Thyroid gland (tissue), 4 donors: ENCODE measurements around the gene SNURF. TPM values are rescaled to one million over a fixed set of nuclear protein-coding genes. Genes with fewer than 3 reads are reported as not detected.
"Not testable (repeated sequence)": the region's sequence is repeated elsewhere in the genome, so short reads cannot be mapped to it uniquely, and the experiment has no call there.

Experiments used
- DNase-seq, 2 donors: peaks; one replicate each; pipeline ENCODE4 v3.0.0-alpha.2; 2019
- H3K27ac ChIP-seq, 3 donors: fragments of 200-600 bp; sonication (generic); 1 replicate in 2 of 3; 2 replicates in 1 of 3; pipeline ENCODE4 v1.5.1; 2016 to 2019; ENCODE audit warnings: mild to moderate bottlenecking in 1 of 3, moderate library complexity in 1 of 3
- H3K27me3 ChIP-seq: fragments of 200-600 bp; sonication (generic); one replicate; pipeline ENCODE4 v1.5.1; 2019
- H3K36me3 ChIP-seq, 2 donors: fragments of 200-600 bp; sonication (generic); one replicate each; pipeline ENCODE4 v1.5.1; 2016 to 2019
- H3K4me1 ChIP-seq, 2 donors: fragments of 200-600 bp; sonication (generic); one replicate each; pipeline ENCODE4 v1.5.1; 2017 to 2019
- H3K4me3 ChIP-seq, 3 donors: fragments of 200-600 bp; sonication (generic); replicated peaks in 1 of 3; 1 replicate in 2 of 3; 2 replicates in 1 of 3; pipeline ENCODE4 v1.5.1; 2016; ENCODE audit warnings: mild to moderate bottlenecking in 1 of 3
- H3K9me3 ChIP-seq: fragments of 200-600 bp; sonication (generic); one replicate; pipeline ENCODE4 v1.5.1; 2017
- POLR2A ChIP-seq, 2 donors: fragments of 450-650 bp; IDR thresholded peaks; one replicate each; pipeline ENCODE4 v1.6.1; 2017; ENCODE audit warnings: antibody characterized with exemption in 2 of 2, mild to moderate bottlenecking in 2 of 2, moderate library complexity in 1 of 2
- WGBS, 2 donors: methylation state at CpG; one replicate each; pipeline ENCODE4 v1.1.5; 2017; 5-methylcytosine and 5-hydroxymethylcytosine counted together
- intact Hi-C: fragments of 100-400 bp; cut with DNase I; formaldehyde crosslinking; loops from one replicate; pipeline ENCODE4 v1.15.1; 2023
- total RNA-seq, 4 donors: library from RNA; depleted of rRNA; stranded (reverse); fragments of >200 nt; gene quantifications; one replicate each; pipeline ENCODE4 v1.2.3, GENCODE V29; 2016
- TF ChIP-seq, protein P1 (sequence below), 6 experiments: fragments of 200-600 bp in 3 of 6; fragments of 450-650 bp in 3 of 6; sonication (generic) in 3 of 6; IDR thresholded peaks; one replicate each; pipeline ENCODE4 v1.5.1; 2016 to 2019; ENCODE audit warnings: antibody characterized with exemption in 6 of 6, mild to moderate bottlenecking in 2 of 6, inconsistent platforms in 1 of 6, moderate library complexity in 1 of 6

Gene SNURF
- total RNA-seq, 4 donors from 2014 or later: 42.9 to 65.2 (median 54.1) TPM

GRCh38 chr15:24924153-24924552, 30.6 kb upstream of the SNURF start:
- TF ChIP-seq, protein P1, sequence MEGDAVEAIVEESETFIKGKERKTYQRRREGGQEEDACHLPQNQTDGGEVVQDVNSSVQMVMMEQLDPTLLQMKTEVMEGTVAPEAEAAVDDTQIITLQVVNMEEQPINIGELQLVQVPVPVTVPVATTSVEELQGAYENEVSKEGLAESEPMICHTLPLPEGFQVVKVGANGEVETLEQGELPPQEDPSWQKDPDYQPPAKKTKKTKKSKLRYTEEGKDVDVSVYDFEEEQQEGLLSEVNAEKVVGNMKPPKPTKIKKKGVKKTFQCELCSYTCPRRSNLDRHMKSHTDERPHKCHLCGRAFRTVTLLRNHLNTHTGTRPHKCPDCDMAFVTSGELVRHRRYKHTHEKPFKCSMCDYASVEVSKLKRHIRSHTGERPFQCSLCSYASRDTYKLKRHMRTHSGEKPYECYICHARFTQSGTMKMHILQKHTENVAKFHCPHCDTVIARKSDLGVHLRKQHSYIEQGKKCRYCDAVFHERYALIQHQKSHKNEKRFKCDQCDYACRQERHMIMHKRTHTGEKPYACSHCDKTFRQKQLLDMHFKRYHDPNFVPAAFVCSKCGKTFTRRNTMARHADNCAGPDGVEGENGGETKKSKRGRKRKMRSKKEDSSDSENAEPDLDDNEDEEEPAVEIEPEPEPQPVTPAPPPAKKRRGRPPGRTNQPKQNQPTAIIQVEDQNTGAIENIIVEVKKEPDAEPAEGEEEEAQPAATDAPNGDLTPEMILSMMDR (IDR thresholded peaks at IDR 0.05): no peak
- TF ChIP-seq POLR2A (IDR thresholded peaks at IDR 0.05): no peak
- Histone ChIP-seq H3K27me3 (no peaks in the 10 kb centered on the region), H3K9me3 (no peaks in the 10 kb centered on the region), H3K4me3 (no peak overlapping the region), H3K36me3 (no peaks in the 10 kb centered on the region), H3K27ac (peak overlapping the region; percentile 2 to 68 (median 48)), H3K4me1 (peaks cover 12 to 18% of the 10 kb centered on the region in 2 donors)
- DNase-seq: no peak
- intact Hi-C loops: no loop called here
- 84 to 89% methylated on average over 3 of the region's 3 CpGs for WGBS, 2 donors

- WGBS, 2 donors: 50 to 71% methylated on average over 2 of the region's 2 CpGs
Observed at GRCh38 chr15:24924621-24925020, 30.2 kb upstream of the SNURF start.

DNA sequence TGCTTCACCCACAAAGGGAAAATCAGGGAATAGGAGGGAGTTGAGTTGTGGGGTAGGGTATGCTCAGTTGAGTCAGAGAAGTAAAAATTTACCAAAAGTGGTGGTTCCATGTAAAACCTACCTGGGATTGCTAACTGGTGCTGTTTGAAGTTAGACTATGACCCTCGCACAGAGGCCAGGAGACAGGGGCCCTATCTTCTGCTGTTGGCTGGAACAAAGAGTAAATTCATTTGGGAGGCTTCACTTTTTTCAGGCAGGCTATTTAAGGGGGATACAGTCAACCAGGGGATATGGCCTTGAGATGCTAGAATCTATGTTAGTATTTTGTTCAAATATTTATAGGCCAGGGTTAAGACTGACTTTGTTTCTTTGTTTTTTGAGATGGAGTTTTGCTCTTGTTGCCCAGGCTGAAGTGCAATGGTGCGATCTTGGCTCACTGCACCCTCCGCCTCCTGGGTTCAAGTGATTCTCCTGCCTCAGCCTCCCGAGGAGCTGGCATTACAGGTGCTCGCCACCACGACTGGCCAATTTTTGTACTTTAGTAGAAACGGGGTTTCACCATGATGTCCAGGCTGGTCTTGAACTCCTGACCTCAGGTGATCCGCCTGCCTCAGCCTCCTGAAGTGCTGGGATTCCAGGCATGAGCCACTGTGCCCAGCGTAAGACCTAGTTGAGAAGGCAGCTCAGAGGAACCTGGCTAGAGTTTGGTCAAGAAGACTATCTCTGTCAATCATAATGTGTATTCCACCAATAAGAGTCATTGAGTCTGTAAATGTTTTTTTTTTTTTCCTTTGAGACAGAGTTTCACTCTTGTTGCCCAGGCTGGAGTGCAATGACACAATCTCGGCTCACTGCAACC, 22.7 kb upstream of the SNURF start:
- H3K27ac ChIP-seq, H3K36me3 ChIP-seq, DNase-seq, H3K27me3 ChIP-seq, H3K9me3 ChIP-seq, H3K4me3 ChIP-seq, intact Hi-C loops: not testable (repeated sequence)
- H3K4me1 ChIP-seq: peaks cover 2 to 13% of the 10 kb centered on the region in 2 donors
- WGBS, 2 donors: 82 to 84% methylated on average over 10 of the region's 10 CpGs

More at GRCh38 chr15:24924621-24925020, 30.2 kb upstream of the SNURF start:
- no peak overlapping the region for H3K4me3 ChIP-seq
- intact Hi-C loops: no loop called here
- no peaks in the 10 kb centered on the region for H3K9me3 ChIP-seq
- no peak for DNase-seq
- no peaks in the 10 kb centered on the region for H3K27me3 ChIP-seq
- H3K27ac ChIP-seq: peak overlapping the region; percentile 2 to 68 (median 48)
- H3K36me3 ChIP-seq: no peaks in the 10 kb centered on the region
- TF ChIP-seq POLR2A (IDR thresholded peaks at IDR 0.05): no peak
- TF ChIP-seq, protein P1 (IDR thresholded peaks at IDR 0.05): no peak
- peaks cover 12 to 22% of the 10 kb centered on the region in 2 donors for H3K4me1 ChIP-seq

DNA sequence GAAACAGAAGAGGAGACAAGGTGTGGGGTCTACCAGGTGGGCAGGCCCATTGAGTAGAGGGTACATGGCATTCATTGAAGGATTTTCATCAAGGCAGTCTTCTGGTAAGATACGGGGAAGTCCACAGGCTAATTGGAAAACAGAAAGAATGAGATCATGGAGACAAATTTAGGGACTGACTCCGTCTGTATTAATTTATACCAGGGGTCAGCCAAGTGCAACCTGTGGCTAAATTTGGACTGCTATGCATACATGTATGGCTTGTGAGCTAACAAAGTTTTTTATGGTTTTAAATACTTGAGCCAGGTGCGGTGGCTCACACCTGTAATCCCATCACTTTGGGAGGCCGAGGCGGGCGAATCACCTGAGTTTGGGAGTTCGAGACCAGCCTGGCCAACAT, 21.1 kb upstream of the SNURF start:
- WGBS, 2 donors: 90 to 92% methylated on average over 7 of the region's 7 CpGs
- intact Hi-C loops: no loop called here
- Histone ChIP-seq H3K4me3 (no peak overlapping the region), H3K27ac (no peak overlapping the region), H3K4me1 (peaks cover 0 to 8% of the 10 kb centered on the region in 2 donors), H3K9me3 (no peaks in the 10 kb centered on the region), H3K36me3 (no peaks in the 10 kb centered on the region), H3K27me3 (no peaks in the 10 kb centered on the region)
- TF ChIP-seq POLR2A (IDR thresholded peaks at IDR 0.05): no peak
- TF ChIP-seq, protein P1 (IDR thresholded peaks at IDR 0.05): no peak
- DNase-seq: no peak

GRCh38 chr15:24938224-24938623, 16.6 kb upstream of the SNURF start:
- H3K27ac ChIP-seq, H3K36me3 ChIP-seq, H3K9me3 ChIP-seq, H3K4me1 ChIP-seq, H3K4me3 ChIP-seq, intact Hi-C loops, H3K27me3 ChIP-seq, DNase-seq: not testable (repeated sequence)
- WGBS, 2 donors: 77 to 78% methylated on average over 3 of the region's 3 CpGs

DNA sequence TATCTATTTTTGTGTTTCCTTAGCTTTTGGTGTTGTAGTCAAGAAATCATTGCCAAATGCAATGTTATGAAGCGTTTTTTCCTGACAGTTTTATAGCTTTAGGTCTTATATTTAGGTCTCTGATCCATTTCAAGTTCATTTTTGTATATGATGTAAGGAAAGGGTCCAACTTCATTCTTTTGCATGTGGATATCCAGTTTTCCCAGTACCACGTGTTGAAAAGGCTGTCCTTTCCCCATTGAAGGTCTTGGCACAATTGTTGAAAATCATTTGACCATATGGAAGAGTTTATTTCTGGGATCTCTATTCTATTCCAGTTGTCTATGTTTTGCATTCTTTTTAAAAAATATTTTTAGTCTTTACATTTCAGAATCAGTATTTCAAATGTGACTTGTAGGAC, 14.6 kb upstream of the SNURF start:
- Histone ChIP-seq H3K27me3 (no peaks in the 10 kb centered on the region), H3K36me3 (no peaks in the 10 kb centered on the region), H3K27ac (no peak overlapping the region), H3K4me1 (peaks cover 0 to 5% of the 10 kb centered on the region in 2 donors), H3K9me3 (no peaks in the 10 kb centered on the region), H3K4me3 (no peak overlapping the region)
- no peak for DNase-seq
- 48 to 56% methylated on average over 2 of the region's 2 CpGs for WGBS, 2 donors
- TF ChIP-seq, protein P1 (IDR thresholded peaks at IDR 0.05): no peak
- TF ChIP-seq POLR2A (IDR thresholded peaks at IDR 0.05): no peak
- intact Hi-C loops: no loop called here
